ENCODE data around the gene CYREN. TPM values are rescaled to one million over a fixed set of nuclear protein-coding genes. Genes with fewer than 3 reads are reported as not detected.

CYREN gene
- total and polyA plus RNA-seq, 9 of the 15 experiments (the other 6 are each of a cell fraction or from before 2014, with no cell fraction given): 13.9 to 108 (median 88.8) TPM

DNA sequence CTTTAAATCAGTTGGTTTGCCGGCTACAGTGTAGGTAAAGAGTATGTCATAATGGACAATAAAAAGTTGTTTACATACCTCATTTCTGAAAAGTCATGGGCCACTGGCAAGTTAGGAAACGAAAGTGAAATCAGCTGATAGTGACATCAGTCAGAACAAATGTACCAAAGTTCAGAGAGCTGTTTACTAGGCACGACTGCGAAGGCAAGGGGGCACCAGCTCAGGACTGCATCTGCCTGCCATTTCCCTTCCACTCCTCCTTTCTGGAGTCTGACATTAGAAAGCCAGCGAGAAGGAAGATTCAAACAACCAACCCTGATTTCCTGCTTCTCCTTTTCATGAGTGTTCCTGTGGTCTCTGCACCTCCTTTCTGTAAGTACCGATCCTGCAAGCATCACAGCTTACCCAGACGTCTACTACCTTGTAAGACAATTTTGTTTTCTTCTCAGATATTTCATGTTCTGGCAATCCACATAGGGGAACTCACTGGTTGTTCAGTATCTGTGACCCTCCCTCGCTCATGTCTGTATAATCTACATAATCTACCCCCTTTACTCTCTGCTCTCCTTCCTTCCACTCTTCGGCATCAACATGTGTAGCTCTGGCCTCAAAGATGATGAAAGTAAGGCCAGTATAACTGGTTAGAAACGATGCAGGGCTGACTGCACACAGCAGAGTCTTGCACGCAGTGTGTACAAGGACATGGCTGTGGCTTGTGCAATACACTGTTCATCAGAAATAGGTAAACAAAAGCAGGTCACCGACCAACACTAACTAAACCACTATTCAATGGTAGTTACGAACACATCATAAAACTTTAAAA lies 22.4 kb downstream of the CYREN start, which contains the start of gene TMEM140 (continued):
- TF ChIP-seq FOXJ2 (tag; IDR thresholded peaks at IDR 0.05) (no peak; the same call in none of the 2 replicates), ZNF589 (CRISPR knock-in tag; IDR thresholded peaks at IDR 0.05; ENCODE audit: low read depth) (peak; percentile 46; the same call in 1 of the 2 replicates), CEBPG (CRISPR knock-in tag; IDR thresholded peaks at IDR 0.05) (0 out of 2 replicates have a peak, but pooled peaks have one; percentile 16), CEBPG (tag; conservative IDR thresholded peaks at IDR 0.05 in 1 of 2, IDR thresholded peaks at IDR 0.05 in 1 of 2) (peak; percentile 79 to 95), MAFK (IDR thresholded peaks at IDR 0.05; ENCODE audit: low read length) (no peak; the same call in none of the 2 replicates), FOXP1 (CRISPR knock-in tag; IDR thresholded peaks at IDR 0.05) (no peak), SMARCA4 (IDR thresholded peaks at IDR 0.05) (no peak; the same call in 1 of the 2 replicates), ZNF785 (CRISPR knock-in tag; IDR thresholded peaks at IDR 0.05) (no peak), PURB (CRISPR knock-in tag; IDR thresholded peaks at IDR 0.05; ENCODE audit: low read depth) (no peak), POLR3G (IDR thresholded peaks at IDR 0.05; ENCODE audit: extremely low read depth, insufficient read length, insufficient replicate concordance) (no peak), CBX5 (IDR thresholded peaks at IDR 0.05; ENCODE audit: borderline replicate concordance, low read depth) (no peak), ZFP36 (IDR thresholded peaks at IDR 0.05; ENCODE audit: low read depth, low read length, partially characterized antibody) (no peak), GABPB2 (CRISPR knock-in tag; conservative IDR thresholded peaks at IDR 0.05) (no peak), RAD51 (IDR thresholded peaks at IDR 0.05; ENCODE audit: borderline replicate concordance, low read depth) (peak; percentile 32; the same call in 1 of the 2 replicates), CXXC5 (CRISPR knock-in tag; IDR thresholded peaks at IDR 0.05) (no peak; the same call in 1 of the 2 replicates), BRD9 (IDR thresholded peaks at IDR 0.05; ENCODE audit: low read depth, partially characterized antibody) (no peak), MYNN (IDR thresholded peaks at IDR 0.05) (no peak), MYNN (CRISPR knock-in tag; IDR thresholded peaks at IDR 0.05) (no peak), GTF2E2 (tag; IDR thresholded peaks at IDR 0.05) (peak; percentile 34; the same call in 1 of the 2 replicates), SLC30A9 (CRISPR knock-in tag; IDR thresholded peaks at IDR 0.05) (no peak), ZNF830 (CRISPR knock-in tag; IDR thresholded peaks at IDR 0.05) (no peak), GTF2F1 (IDR thresholded peaks at IDR 0.05; ENCODE audit: low read depth, low read length) (no peak), ZNF76 (CRISPR knock-in tag; IDR thresholded peaks at IDR 0.05; ENCODE audit: borderline replicate concordance) (no peak), TAF1 (IDR thresholded peaks at IDR 0.05; ENCODE audit: control insufficient read depth, extremely low read depth, insufficient read depth, low read length, severe bottlenecking) (no peak)
- TF ChIP-seq, protein P1, sequence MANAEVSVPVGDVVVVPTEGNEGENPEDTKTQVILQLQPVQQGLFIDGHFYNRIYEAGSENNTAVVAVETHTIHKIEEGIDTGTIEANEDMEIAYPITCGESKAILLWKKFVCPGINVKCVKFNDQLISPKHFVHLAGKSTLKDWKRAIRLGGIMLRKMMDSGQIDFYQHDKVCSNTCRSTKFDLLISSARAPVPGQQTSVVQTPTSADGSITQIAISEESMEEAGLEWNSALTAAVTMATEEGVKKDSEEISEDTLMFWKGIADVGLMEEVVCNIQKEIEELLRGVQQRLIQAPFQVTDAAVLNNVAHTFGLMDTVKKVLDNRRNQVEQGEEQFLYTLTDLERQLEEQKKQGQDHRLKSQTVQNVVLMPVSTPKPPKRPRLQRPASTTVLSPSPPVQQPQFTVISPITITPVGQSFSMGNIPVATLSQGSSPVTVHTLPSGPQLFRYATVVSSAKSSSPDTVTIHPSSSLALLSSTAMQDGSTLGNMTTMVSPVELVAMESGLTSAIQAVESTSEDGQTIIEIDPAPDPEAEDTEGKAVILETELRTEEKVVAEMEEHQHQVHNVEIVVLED (CRISPR knock-in tag; IDR thresholded peaks at IDR 0.05): no peak
- TF ChIP-seq, protein P2, sequence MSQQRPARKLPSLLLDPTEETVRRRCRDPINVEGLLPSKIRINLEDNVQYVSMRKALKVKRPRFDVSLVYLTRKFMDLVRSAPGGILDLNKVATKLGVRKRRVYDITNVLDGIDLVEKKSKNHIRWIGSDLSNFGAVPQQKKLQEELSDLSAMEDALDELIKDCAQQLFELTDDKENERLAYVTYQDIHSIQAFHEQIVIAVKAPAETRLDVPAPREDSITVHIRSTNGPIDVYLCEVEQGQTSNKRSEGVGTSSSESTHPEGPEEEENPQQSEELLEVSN (IDR thresholded peaks at IDR 0.05; ENCODE audit: borderline replicate concordance in 1 of 2, extremely low read depth in 1 of 2, insufficient read depth in 1 of 2, insufficient read length in 1 of 2, low read depth in 1 of 2, low read length in 1 of 2, poor library complexity in 1 of 2, severe bottlenecking in 1 of 2): no peak
